Liver (tissue), 9 donors: ENCODE data around the gene ELP4. TPM values are rescaled to one million over a fixed set of nuclear protein-coding genes. Genes with fewer than 3 reads are reported as not detected.

ENCODE experiments used
- DNase-seq: peaks from one replicate; pipeline ENCODE4 v3.0.0-alpha.2; 2017; ENCODE audit warnings: low spot score
- H3K27ac ChIP-seq, 2 donors: one replicate each; pipeline ENCODE4 v1.7.0; 2013; ENCODE audit warnings: inconsistent platforms in 2 of 2, low read length in 2 of 2, control low read depth in 1 of 2, low read depth in 1 of 2, mild to moderate bottlenecking in 1 of 2
- H3K27me3 ChIP-seq, 4 donors: one replicate each; pipeline versions ENCODE4 v1.6.1 to v1.7.0; 2013; ENCODE audit warnings: low read length in 3 of 4, inconsistent platforms in 1 of 4, mild to moderate bottlenecking in 1 of 4, moderate library complexity in 1 of 4; ENCODE audit not compliant: control insufficient read depth in 4 of 4, insufficient read depth in 4 of 4
- H3K36me3 ChIP-seq, 4 donors: one replicate each; pipeline versions ENCODE4 v1.6.1 to v1.7.0; 2013; ENCODE audit warnings: low read length in 3 of 4, mild to moderate bottlenecking in 3 of 4, low read depth in 1 of 4, moderate library complexity in 1 of 4; ENCODE audit not compliant: control insufficient read depth in 4 of 4, insufficient read depth in 3 of 4
- H3K4me1 ChIP-seq, 4 donors: one replicate each; pipeline versions ENCODE4 v1.6.1 to v1.7.0; 2013; ENCODE audit warnings: low read length in 3 of 4, mild to moderate bottlenecking in 3 of 4, moderate library complexity in 1 of 4; ENCODE audit not compliant: control insufficient read depth in 4 of 4, insufficient read depth in 4 of 4
- H3K4me3 ChIP-seq, 3 donors: one replicate each; pipeline versions ENCODE4 v1.6.1 to v1.7.0; 2013; ENCODE audit warnings: low read length in 3 of 3, control low read depth in 1 of 3, low read depth in 1 of 3, mild to moderate bottlenecking in 1 of 3
- H3K9ac ChIP-seq, 2 donors: one replicate each; pipeline ENCODE4 v1.7.0; 2013; ENCODE audit warnings: low read length in 2 of 2, mild to moderate bottlenecking in 2 of 2, moderate library complexity in 2 of 2, control low read depth in 1 of 2, low read depth in 1 of 2
- H3K9me3 ChIP-seq, 4 donors: one replicate each; pipeline versions ENCODE4 v1.6.1 to v1.7.0; 2013; ENCODE audit warnings: low read length in 3 of 4; ENCODE audit not compliant: control insufficient read depth in 4 of 4
- EGR1 ChIP-seq, 2 donors: IDR thresholded peaks; 2 replicates each; pipeline ENCODE4 v1.6.1; 2016 to 2018; ENCODE audit warnings: antibody characterized with exemption in 2 of 2, low read depth in 2 of 2
- FOXA1 ChIP-seq: IDR thresholded peaks from 2 replicates; pipeline ENCODE4 v1.6.1; 2016; ENCODE audit warnings: antibody characterized with exemption
- FOXA2 ChIP-seq: IDR thresholded peaks from 2 replicates; pipeline ENCODE4 v1.6.1; 2016; ENCODE audit warnings: antibody characterized with exemption
- GABPA ChIP-seq, 2 donors: IDR thresholded peaks in 1 of 2; conservative IDR thresholded peaks in 1 of 2; 2 replicates each; pipeline ENCODE4 v1.6.1; 2016; ENCODE audit warnings: antibody characterized with exemption in 2 of 2, mild to moderate bottlenecking in 1 of 2, moderate library complexity in 1 of 2
- HNF4A ChIP-seq, 2 donors: conservative IDR thresholded peaks; 2 replicates each; pipeline ENCODE4 v1.6.1; 2016; ENCODE audit warnings: antibody characterized with exemption in 2 of 2, mild to moderate bottlenecking in 2 of 2
- HNF4G ChIP-seq: IDR thresholded peaks from 2 replicates; pipeline ENCODE4 v1.6.1; 2016; ENCODE audit warnings: antibody characterized with exemption
- JUND ChIP-seq, 2 donors: IDR thresholded peaks; 2 replicates each; pipeline ENCODE4 v1.6.1; 2016; ENCODE audit warnings: antibody characterized with exemption in 2 of 2
- NR2F2 ChIP-seq: IDR thresholded peaks from 2 replicates; pipeline ENCODE4 v1.6.1; 2016; ENCODE audit warnings: antibody characterized with exemption
- RAD21 ChIP-seq, 2 donors: IDR thresholded peaks; 2 replicates each; pipeline ENCODE4 v1.6.1; 2016; ENCODE audit warnings: antibody characterized with exemption in 2 of 2, mild to moderate bottlenecking in 2 of 2
- RXRA ChIP-seq, 2 donors: IDR thresholded peaks; 2 replicates each; pipeline ENCODE4 v1.6.1; 2017 to 2018; ENCODE audit warnings: antibody characterized with exemption in 2 of 2, mild to moderate bottlenecking in 1 of 2
- TAF1 ChIP-seq: conservative IDR thresholded peaks from 2 replicates; pipeline ENCODE4 v1.6.1; 2016; ENCODE audit warnings: antibody characterized with exemption, mild to moderate bottlenecking
- YY1 ChIP-seq: IDR thresholded peaks from 2 replicates; pipeline ENCODE4 v1.6.1; 2016; ENCODE audit warnings: antibody characterized with exemption, mild to moderate bottlenecking
- WGBS: extraction: QIAGEN DNeasy Blood & Tissue Kit; methylation state at CpG from one replicate; pipeline ENCODE4 v1.1.7; 2013; 5-methylcytosine and 5-hydroxymethylcytosine counted together
- polyA plus RNA-seq, 2 donors: library from polyadenylated mRNA; stranded (reverse) in 1 of 2; unstranded in 1 of 2; fragments of 200-250 nt in 1 of 2; fragments of >200 nt in 1 of 2; fragmentation: Nextera tagmentation in 1 of 2; extraction: Ambion mirVana in 1 of 2; gene quantifications; one replicate each; pipeline versions ENCODE4 v1.2.1 to v1.2.3, GENCODE V29; 2013 to 2015
- total RNA-seq, 2 donors: library from RNA; depleted of rRNA; stranded (reverse); fragments of >200 nt; gene quantifications; one replicate each; pipeline ENCODE4 v1.2.3, GENCODE V29; 2014
- TF ChIP-seq, protein P1 (sequence below): IDR thresholded peaks from 2 replicates; pipeline ENCODE4 v1.6.1; 2016; ENCODE audit warnings: antibody characterized with exemption
- TF ChIP-seq, protein P2 (sequence below): IDR thresholded peaks from 2 replicates; pipeline ENCODE4 v1.6.1; 2016; ENCODE audit warnings: antibody characterized with exemption
- TF ChIP-seq, protein P3 (sequence below): IDR thresholded peaks from 2 replicates; pipeline ENCODE4 v1.6.1; 2016; ENCODE audit warnings: antibody characterized with exemption, mild to moderate bottlenecking
- TF ChIP-seq, protein P4 (sequence below): fragments of 150-350 bp; IDR thresholded peaks from 2 replicates; pipeline ENCODE4 v1.5.1; 2017; ENCODE audit warnings: improper control_type of control experiment, low read depth, low read length; ENCODE audit not compliant: missing input control
- donor health status: healthy.
- donor health status: healthy.
- donor health status: healthy.
- donor health status: healthy.
- donor health status: healthy.

Gene ELP4
- total and polyA plus RNA-seq, 4 donors, result 6.0 to 18.8 (median 12.5) TPM

DNA sequence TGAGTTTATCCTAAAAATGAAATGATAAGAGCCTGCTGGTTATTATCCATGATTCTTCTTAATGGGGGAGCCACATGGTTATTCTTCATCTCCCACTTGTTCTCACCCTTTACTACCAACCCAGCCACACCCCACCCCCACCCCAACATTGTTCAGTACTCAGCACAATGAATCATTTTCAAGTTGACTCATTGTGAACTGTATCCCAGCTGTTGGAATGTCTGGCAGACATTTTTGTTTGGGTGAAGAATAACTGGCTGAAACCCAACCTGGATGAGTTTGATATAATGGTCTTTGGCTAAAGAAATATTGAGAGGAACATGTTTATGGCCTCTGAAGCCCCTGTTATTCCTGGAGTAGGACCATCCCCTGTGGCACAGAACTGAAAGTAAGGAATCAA is 136.2 kb downstream of the ELP4 start:
- no peaks in the 10 kb centered on the region for H3K27me3 ChIP-seq
- peaks cover 0 to 3% (median 0%) of the 10 kb centered on the region in 4 donors for H3K36me3 ChIP-seq
- no peak overlapping the region for H3K27ac ChIP-seq
- no peak for DNase-seq
- no peak overlapping the region for H3K9ac ChIP-seq
- no peak for TF ChIP-seq RAD21 (IDR thresholded peaks at IDR 0.05)
- TF ChIP-seq, protein P1, sequence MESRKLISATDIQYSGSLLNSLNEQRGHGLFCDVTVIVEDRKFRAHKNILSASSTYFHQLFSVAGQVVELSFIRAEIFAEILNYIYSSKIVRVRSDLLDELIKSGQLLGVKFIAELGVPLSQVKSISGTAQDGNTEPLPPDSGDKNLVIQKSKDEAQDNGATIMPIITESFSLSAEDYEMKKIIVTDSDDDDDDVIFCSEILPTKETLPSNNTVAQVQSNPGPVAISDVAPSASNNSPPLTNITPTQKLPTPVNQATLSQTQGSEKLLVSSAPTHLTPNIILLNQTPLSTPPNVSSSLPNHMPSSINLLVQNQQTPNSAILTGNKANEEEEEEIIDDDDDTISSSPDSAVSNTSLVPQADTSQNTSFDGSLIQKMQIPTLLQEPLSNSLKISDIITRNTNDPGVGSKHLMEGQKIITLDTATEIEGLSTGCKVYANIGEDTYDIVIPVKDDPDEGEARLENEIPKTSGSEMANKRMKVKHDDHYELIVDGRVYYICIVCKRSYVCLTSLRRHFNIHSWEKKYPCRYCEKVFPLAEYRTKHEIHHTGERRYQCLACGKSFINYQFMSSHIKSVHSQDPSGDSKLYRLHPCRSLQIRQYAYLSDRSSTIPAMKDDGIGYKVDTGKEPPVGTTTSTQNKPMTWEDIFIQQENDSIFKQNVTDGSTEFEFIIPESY, result no peak
- TF ChIP-seq, protein P2, sequence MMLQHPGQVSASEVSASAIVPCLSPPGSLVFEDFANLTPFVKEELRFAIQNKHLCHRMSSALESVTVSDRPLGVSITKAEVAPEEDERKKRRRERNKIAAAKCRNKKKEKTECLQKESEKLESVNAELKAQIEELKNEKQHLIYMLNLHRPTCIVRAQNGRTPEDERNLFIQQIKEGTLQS, result no peak
- no peak for TF ChIP-seq TAF1
- TF ChIP-seq, protein P3, sequence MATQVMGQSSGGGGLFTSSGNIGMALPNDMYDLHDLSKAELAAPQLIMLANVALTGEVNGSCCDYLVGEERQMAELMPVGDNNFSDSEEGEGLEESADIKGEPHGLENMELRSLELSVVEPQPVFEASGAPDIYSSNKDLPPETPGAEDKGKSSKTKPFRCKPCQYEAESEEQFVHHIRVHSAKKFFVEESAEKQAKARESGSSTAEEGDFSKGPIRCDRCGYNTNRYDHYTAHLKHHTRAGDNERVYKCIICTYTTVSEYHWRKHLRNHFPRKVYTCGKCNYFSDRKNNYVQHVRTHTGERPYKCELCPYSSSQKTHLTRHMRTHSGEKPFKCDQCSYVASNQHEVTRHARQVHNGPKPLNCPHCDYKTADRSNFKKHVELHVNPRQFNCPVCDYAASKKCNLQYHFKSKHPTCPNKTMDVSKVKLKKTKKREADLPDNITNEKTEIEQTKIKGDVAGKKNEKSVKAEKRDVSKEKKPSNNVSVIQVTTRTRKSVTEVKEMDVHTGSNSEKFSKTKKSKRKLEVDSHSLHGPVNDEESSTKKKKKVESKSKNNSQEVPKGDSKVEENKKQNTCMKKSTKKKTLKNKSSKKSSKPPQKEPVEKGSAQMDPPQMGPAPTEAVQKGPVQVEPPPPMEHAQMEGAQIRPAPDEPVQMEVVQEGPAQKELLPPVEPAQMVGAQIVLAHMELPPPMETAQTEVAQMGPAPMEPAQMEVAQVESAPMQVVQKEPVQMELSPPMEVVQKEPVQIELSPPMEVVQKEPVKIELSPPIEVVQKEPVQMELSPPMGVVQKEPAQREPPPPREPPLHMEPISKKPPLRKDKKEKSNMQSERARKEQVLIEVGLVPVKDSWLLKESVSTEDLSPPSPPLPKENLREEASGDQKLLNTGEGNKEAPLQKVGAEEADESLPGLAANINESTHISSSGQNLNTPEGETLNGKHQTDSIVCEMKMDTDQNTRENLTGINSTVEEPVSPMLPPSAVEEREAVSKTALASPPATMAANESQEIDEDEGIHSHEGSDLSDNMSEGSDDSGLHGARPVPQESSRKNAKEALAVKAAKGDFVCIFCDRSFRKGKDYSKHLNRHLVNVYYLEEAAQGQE, result no peak
- TF ChIP-seq YY1, result no peak
- TF ChIP-seq JUND (IDR thresholded peaks at IDR 0.05), result no peak
- TF ChIP-seq RXRA (IDR thresholded peaks at IDR 0.05), result no peak
- TF ChIP-seq, protein P4, sequence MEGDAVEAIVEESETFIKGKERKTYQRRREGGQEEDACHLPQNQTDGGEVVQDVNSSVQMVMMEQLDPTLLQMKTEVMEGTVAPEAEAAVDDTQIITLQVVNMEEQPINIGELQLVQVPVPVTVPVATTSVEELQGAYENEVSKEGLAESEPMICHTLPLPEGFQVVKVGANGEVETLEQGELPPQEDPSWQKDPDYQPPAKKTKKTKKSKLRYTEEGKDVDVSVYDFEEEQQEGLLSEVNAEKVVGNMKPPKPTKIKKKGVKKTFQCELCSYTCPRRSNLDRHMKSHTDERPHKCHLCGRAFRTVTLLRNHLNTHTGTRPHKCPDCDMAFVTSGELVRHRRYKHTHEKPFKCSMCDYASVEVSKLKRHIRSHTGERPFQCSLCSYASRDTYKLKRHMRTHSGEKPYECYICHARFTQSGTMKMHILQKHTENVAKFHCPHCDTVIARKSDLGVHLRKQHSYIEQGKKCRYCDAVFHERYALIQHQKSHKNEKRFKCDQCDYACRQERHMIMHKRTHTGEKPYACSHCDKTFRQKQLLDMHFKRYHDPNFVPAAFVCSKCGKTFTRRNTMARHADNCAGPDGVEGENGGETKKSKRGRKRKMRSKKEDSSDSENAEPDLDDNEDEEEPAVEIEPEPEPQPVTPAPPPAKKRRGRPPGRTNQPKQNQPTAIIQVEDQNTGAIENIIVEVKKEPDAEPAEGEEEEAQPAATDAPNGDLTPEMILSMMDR, result no peak
- no peak for TF ChIP-seq EGR1 (IDR thresholded peaks at IDR 0.05; ENCODE audit: low read depth in 2 of 2)
- no peak for TF ChIP-seq GABPA (IDR thresholded peaks at IDR 0.05 in 1 of 2, conservative IDR thresholded peaks at IDR 0.05 in 1 of 2)
- no peak for TF ChIP-seq FOXA2
- no peak for TF ChIP-seq NR2F2
- TF ChIP-seq HNF4A (conservative IDR thresholded peaks at IDR 0.05), result no peak
- H3K4me1 ChIP-seq, result peaks cover 0 to 2% (median under 1%) of the 10 kb centered on the region in 4 donors
- H3K9me3 ChIP-seq, result no peaks in the 10 kb centered on the region
- no peak overlapping the region for H3K4me3 ChIP-seq

DNA sequence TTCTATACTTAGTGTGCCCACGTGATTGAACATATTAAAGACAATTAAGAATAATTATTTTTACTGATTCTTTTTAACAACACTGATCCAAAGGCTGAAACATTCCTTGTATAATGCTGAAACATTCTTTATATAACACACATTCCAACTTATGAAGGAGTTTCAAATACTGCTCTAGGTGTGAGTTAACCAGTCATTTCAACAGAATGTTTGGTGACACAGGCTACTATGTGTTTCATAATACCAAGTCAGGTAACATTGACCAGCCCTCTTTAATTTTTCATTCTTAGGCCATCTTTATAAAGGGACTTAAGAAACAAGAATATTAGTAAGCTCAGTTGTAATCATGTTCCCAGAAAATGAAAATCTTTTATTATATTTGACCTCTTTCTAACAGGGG is 136.6 kb downstream of the ELP4 start:
- Histone ChIP-seq H3K9me3 (no peaks in the 10 kb centered on the region), H3K9ac (no peak overlapping the region), H3K4me1 (no peaks in the 10 kb centered on the region), H3K4me3 (no peak overlapping the region), H3K36me3 (peaks cover 0 to 3% (median 0%) of the 10 kb centered on the region in 4 donors), H3K27ac (no peak overlapping the region), H3K27me3 (no peaks in the 10 kb centered on the region)
- DNase-seq, result no peak
- WGBS, result 95% methylated on average over 1 of the region's 1 CpG
- TF ChIP-seq FOXA1, result no peak
- TF ChIP-seq YY1, result no peak
- TF ChIP-seq HNF4G, result no peak
- TF ChIP-seq, protein P3, result no peak
- no peak for TF ChIP-seq FOXA2
- TF ChIP-seq, protein P2, result no peak
- no peak for TF ChIP-seq GABPA (IDR thresholded peaks at IDR 0.05 in 1 of 2, conservative IDR thresholded peaks at IDR 0.05 in 1 of 2)
- TF ChIP-seq HNF4A (conservative IDR thresholded peaks at IDR 0.05), result no peak
- TF ChIP-seq, protein P1, result no peak
- TF ChIP-seq EGR1 (IDR thresholded peaks at IDR 0.05; ENCODE audit: low read depth in 2 of 2), result no peak
